Activated naive CD8-positive, alpha-beta T cell (primary cell): ENCODE measurements around the gene ITPR3.

Experiments
- H3K27ac Mint-ChIP-seq: one replicate; pipeline ENCODE4 v1.8.0; 2021; ENCODE audit warnings: mixed read lengths
- H3K27me3 Mint-ChIP-seq: one replicate; pipeline ENCODE4 v1.8.0; 2021; ENCODE audit warnings: mixed read lengths
- H3K36me3 Mint-ChIP-seq: one replicate; pipeline ENCODE4 v1.8.0; 2021; ENCODE audit warnings: mixed read lengths
- H3K4me1 Mint-ChIP-seq: one replicate; pipeline ENCODE4 v1.8.0; 2021; ENCODE audit warnings: low read depth, mixed read lengths
- H3K4me3 Mint-ChIP-seq: one replicate; pipeline ENCODE4 v1.8.0; 2021; ENCODE audit warnings: mild to moderate bottlenecking, mixed read lengths
- H3K9me3 Mint-ChIP-seq: one replicate; pipeline ENCODE4 v1.8.0; 2021; ENCODE audit warnings: low read depth, mixed read lengths

Gene ITPR3

DNA sequence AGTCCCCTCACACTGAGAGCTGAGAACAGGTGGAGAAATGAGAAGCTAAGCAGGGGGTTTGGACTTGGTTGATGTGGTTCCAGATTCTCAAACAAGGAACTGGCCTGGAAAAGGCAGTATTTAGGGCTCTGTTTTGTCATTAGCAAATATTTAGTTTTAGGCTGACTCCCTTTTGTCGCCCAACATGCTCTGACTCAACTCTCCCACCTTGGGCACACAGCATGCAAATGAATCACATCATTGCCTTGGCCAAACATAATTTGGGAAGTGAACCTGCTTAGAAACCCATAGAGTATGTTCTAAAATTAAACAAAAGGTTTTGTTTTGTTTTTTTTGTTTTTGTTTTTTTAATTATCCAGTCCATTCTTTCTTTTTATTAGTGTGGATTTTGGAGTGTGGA is 99.9 kb downstream of the ITPR3 start:
- H3K9me3 Mint-ChIP-seq: no peaks in the 10 kb centered on the region
- H3K27ac Mint-ChIP-seq: no peak overlapping the region
- H3K36me3 Mint-ChIP-seq: no peaks in the 10 kb centered on the region
- H3K4me1 Mint-ChIP-seq: peaks cover 21% of the 10 kb centered on the region
- H3K27me3 Mint-ChIP-seq: no peaks in the 10 kb centered on the region
- no peak overlapping the region for H3K4me3 Mint-ChIP-seq

DNA sequence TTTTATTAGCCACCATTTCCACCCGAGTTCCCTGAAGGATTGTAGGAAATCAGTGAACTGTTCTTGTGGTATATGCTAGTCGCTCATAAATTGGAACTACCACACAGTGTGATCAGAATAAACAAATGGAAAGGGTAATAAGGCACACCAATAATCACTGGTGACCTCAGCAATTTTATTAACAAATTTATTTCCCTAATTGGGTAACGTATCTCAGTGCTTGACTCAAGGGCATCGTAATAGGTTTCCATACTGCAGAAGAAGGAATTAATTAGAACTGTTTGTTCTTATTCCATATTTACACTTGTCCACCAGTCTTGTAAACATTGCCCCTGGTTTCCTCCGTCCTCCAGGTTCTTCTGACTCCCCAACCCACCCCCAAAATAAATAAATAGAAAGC is 100.4 kb downstream of the ITPR3 start:
- Mint-ChIP-seq H3K9me3 (no peaks in the 10 kb centered on the region), H3K4me1 (peaks cover 21% of the 10 kb centered on the region), H3K36me3 (no peaks in the 10 kb centered on the region), H3K27me3 (no peaks in the 10 kb centered on the region), H3K27ac (no peak overlapping the region), H3K4me3 (no peak overlapping the region)

DNA sequence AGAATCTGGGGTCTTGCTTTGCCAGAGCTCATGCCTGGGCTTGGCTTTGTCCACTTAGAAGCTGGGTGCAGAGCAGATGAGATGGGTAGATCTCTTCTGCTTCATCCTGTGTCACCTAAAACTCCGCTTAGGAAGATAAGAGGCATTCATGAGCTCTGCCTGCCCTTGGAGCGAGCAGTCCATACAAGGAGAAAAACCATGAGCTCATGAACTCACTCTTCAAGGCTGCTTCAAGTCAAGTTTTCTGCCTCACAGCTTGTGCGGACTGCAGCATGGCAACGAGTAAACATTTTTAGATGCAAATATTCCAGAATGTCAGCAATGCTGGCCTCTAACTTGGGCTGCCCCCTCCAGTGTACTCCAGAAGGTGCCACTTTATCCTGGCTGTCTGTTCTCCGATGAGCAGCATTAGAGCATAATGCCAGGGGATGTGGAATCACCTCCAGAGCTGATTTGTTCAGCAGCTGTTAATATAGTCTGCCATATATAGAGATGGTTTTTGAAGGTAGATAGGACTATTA is 101.0 kb downstream of the ITPR3 start:
- peaks cover 21% of the 10 kb centered on the region for H3K4me1 Mint-ChIP-seq
- no peaks in the 10 kb centered on the region for H3K27me3 Mint-ChIP-seq
- no peak overlapping the region for H3K27ac Mint-ChIP-seq
- H3K4me3 Mint-ChIP-seq: no peak overlapping the region
- no peaks in the 10 kb centered on the region for H3K9me3 Mint-ChIP-seq
- H3K36me3 Mint-ChIP-seq: no peaks in the 10 kb centered on the region

DNA sequence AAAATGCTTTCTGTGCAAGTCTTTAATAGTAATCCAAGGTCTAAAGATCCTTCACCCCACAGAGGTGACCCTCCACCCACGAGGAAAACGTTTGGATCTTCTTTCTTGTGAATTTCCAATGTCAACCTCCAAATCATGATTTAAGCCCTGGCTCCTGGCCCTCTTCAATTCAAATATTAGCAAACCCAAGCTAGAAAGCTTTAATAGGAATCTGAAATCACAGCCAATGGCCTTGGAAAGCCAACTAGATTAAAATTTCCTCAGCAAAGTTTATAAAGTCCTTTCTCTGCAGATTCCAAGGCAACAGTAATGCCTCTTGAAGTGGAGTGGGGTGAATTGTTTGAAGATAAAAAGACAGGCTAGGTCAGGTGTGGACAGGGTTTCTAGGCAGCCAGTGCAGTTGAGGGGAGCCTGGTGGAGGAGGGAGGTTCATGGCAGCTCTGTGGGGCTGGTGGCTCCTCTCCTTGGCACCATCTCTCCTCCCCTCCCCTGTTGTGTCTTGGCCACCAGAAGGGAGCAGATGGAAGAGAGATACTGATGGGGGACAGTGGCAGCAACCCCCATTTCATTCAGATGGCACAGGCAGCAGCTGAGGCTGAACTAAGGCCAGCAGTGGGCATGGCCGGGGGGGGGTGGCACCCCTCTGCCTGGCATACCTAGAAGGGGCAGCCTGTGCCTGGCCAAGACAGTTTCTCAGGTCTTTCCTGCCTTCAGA is 102.4 kb downstream of the ITPR3 start:
- Mint-ChIP-seq H3K27me3 (no peaks in the 10 kb centered on the region), H3K4me3 (peak overlapping the region; percentile 7), H3K9me3 (no peaks in the 10 kb centered on the region), H3K4me1 (peaks cover 21% of the 10 kb centered on the region), H3K36me3 (no peaks in the 10 kb centered on the region), H3K27ac (peak overlapping the region; percentile 58)

DNA sequence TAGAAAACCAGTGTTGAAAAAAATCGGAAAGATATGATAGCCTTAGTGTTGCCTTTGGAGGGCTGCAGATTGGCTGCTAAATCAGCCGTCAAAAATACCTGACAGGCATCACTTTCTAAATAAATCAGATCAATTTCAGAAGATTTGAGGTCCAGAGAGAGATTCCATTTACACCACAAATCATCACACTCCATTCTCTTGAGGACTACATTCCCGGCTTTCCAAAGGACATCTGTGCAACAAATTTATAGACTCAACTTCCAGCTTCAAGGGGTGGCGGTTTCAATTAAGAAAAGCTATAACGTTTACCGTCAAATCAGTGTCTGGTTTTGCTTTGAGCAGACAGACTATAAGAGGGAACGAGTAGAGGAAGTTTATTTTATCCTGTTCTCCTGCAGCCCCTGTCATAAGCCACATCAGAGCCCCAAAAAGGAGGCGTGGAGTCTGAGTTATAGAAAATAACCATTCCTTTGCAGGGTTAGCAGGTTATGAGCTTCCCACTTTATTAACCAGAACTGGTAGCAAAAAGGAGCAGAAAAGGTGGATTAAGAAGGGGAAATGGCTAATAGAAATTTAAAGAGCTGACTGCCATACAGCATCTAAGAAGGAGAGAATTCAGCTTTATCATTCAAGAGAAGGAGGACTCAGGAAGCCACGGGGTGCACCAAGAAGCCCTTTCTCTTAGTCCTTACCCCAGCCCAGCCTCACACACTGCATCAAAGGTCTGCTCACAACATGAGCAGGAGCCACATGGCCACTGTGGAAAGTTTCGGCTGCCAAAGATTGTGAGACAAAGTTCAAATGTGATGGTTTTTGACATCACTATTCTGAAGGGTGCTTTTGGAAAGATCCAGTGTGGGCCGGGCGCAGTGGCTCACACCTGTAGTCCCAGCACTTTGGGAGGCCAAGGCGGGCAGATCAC is 103.2 kb downstream of the ITPR3 start:
- Mint-ChIP-seq H3K27ac (peak overlapping the region; percentile 6), H3K36me3 (no peaks in the 10 kb centered on the region), H3K9me3 (no peaks in the 10 kb centered on the region), H3K27me3 (no peaks in the 10 kb centered on the region), H3K4me3 (peak overlapping the region; percentile 17), H3K4me1 (peaks cover 21% of the 10 kb centered on the region)

DNA sequence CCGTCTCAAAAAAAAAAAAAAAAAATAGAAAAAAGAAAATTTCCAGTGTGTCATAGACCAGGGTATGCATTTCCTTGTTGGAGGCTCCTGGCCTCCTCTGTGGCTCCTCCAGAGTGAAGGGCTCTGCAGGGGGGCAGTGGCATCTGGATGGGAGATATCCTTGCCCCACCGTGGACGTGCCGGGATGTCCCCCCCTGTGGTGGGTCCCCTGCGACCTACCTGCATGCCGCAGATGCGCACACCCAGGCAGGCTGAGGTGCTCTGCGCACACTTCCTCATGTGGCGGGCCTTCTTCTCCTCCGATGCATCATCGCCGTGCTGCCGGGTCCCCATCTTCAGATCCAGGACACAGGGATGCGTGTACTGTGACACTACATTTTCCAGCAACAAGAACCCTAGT is 104.1 kb downstream of the ITPR3 start:
- H3K36me3 Mint-ChIP-seq: no peaks in the 10 kb centered on the region
- H3K27me3 Mint-ChIP-seq: no peaks in the 10 kb centered on the region
- H3K27ac Mint-ChIP-seq: no peak overlapping the region

DNA sequence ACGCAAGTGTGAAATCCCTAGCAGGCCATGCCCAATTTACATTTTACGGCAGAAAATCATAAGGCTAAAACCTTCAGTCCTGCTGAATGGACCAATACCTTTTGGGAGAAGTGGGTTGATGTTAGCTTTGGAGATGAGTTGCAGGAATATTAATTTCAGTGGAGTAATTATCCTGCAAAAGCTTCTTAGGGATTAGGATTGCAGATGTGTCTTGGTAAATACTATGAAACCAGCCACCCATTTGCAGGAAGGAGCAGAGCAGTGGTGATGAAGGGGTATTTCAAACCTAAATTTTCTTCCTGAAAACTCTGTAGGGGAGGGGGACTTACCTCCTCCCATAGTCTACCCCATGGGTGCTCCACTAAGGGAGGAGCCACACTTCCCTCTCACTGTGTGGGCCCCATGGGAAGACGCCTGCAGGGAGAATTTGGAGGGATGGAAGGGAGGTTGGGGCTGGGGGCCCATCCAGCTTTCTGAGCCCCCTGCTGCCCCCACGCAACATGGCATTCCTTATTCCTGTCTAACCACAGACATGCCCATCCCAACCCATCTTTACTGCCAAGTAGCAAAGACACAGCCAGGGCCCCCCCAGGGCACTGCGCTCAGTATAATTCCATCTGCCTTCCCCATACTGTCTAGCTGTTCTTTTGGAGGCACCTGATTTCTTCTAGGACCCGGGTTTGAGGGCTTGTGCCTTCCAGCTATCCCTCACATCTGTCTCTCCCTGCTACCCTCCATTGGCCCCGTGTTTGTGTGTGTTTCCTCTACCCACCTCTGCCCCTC is 105.0 kb downstream of the ITPR3 start:
- Mint-ChIP-seq H3K4me1 (peaks cover 21% of the 10 kb centered on the region), H3K9me3 (no peaks in the 10 kb centered on the region), H3K27me3 (no peaks in the 10 kb centered on the region), H3K4me3 (no peak overlapping the region), H3K27ac (no peak overlapping the region), H3K36me3 (no peaks in the 10 kb centered on the region)

More for the DNA sequence above, 104.1 kb downstream of the ITPR3 start:
- H3K9me3 Mint-ChIP-seq: no peaks in the 10 kb centered on the region
- H3K4me3 Mint-ChIP-seq: no peak overlapping the region
- peaks cover 21% of the 10 kb centered on the region for H3K4me1 Mint-ChIP-seq

DNA sequence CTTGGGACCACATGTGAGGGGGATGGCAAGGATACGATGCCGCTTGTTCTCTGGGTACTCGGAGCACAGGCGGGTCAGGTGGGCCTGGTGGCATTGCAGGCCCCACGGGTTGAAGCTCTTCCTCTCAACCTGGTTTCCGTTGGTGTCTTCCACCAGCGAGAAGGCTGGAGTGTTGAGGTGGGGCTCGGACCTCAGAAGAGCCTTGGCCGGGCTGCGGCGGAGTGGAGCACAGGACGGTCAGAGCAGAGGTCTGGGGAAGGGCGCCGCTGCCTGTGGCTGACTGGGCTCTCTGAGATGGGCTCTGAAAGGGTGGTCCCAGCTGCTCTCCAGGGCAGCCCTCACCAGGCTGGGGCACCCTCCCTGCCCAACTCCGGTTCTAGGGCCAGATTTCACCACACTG is 105.6 kb downstream of the ITPR3 start:
- Mint-ChIP-seq H3K4me1 (peaks cover 21% of the 10 kb centered on the region), H3K27ac (no peak overlapping the region), H3K9me3 (no peaks in the 10 kb centered on the region), H3K36me3 (no peaks in the 10 kb centered on the region), H3K27me3 (no peaks in the 10 kb centered on the region), H3K4me3 (no peak overlapping the region)

DNA sequence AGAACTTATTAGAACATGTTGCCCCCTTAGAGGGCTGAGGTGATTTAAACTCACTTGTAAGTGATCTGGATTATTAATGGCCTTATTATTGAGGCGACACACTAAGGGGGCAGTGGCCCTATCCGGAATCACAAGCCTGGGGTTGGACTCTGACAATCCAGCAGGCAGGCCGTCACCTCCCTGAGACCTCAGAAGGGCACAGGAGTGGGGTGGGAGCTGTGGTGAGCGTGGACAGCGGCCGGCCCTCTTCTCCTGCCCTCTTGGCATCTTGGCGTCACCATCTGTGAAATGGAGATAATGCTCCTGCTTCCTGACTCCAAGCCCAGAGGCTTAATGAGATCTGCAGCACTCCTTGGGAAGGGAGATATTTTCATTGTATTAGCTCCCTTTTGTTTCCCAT is 106.0 kb downstream of the ITPR3 start:
- Mint-ChIP-seq H3K27ac (no peak overlapping the region), H3K9me3 (no peaks in the 10 kb centered on the region), H3K4me1 (peaks cover 21% of the 10 kb centered on the region), H3K27me3 (no peaks in the 10 kb centered on the region), H3K36me3 (no peaks in the 10 kb centered on the region), H3K4me3 (no peak overlapping the region)

DNA sequence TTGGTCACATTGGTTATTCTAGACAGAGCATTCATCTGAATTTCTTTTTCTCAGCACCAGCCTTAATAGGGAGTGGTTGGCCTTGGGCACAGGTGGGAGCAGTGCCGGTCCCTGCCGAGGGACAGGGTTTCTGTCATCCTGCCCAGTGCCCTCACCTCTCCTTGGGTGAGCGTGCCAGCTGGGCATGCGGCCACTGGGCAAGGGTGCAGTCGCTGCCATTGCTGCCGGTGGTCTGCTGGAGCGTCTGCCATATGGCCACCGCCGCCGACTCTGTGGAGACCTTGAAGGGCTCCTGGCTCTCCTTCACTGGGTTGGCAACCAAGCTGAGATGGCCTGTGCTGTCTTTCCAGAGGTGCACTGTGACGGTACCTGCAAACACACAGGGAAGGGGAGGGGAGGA is 106.8 kb downstream of the ITPR3 start:
- Mint-ChIP-seq H3K4me3 (no peak overlapping the region), H3K36me3 (no peaks in the 10 kb centered on the region), H3K27me3 (no peaks in the 10 kb centered on the region), H3K27ac (no peak overlapping the region), H3K9me3 (no peaks in the 10 kb centered on the region), H3K4me1 (peaks cover 21% of the 10 kb centered on the region)

DNA sequence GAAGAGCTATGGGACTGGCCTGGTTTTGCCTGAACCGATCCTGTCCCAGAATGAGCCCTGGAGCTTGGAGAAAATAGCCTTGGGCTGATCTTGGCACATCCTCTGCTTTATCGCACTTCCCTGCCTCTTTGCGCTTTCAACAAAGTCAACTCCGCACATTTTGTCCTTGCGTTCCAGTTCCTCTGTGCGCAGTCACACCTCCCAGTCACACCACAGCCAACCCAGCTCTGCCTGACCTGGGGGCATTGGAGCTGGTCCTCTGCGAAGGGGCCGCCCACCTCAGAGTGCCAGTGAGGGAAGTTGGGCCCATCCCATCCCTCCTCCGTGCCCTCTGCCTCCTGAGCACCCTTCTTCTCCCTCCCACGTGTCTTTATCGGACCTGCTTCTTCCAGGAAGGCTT is 107.3 kb downstream of the ITPR3 start:
- Mint-ChIP-seq H3K36me3 (no peaks in the 10 kb centered on the region), H3K27ac (no peak overlapping the region), H3K4me1 (peaks cover 17% of the 10 kb centered on the region), H3K9me3 (no peaks in the 10 kb centered on the region), H3K27me3 (no peaks in the 10 kb centered on the region), H3K4me3 (no peak overlapping the region)

DNA sequence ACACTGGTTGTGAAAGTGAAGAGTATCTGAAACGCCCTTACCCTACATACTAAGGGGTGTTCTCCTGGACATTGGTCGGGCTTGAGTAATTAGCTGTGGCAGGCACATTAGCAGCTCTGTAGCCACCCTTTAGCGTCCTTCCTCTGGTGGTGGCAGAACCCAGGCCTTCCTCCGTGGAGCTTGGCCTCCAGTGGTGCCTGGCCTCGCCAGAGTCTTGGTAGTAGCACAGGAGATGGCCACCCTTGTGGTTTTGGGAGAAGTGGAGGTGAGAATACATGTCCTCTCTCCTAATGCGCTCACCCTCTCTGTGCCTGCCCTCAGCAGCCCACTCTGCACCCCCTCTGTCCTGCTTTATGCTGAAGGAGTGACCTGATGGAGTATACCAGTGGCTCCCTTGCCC is 107.9 kb downstream of the ITPR3 start:
- no peaks in the 10 kb centered on the region for H3K36me3 Mint-ChIP-seq
- no peaks in the 10 kb centered on the region for H3K27me3 Mint-ChIP-seq
- peaks cover 11% of the 10 kb centered on the region for H3K4me1 Mint-ChIP-seq
- no peaks in the 10 kb centered on the region for H3K9me3 Mint-ChIP-seq
- no peak overlapping the region for H3K27ac Mint-ChIP-seq
- H3K4me3 Mint-ChIP-seq: no peak overlapping the region

DNA sequence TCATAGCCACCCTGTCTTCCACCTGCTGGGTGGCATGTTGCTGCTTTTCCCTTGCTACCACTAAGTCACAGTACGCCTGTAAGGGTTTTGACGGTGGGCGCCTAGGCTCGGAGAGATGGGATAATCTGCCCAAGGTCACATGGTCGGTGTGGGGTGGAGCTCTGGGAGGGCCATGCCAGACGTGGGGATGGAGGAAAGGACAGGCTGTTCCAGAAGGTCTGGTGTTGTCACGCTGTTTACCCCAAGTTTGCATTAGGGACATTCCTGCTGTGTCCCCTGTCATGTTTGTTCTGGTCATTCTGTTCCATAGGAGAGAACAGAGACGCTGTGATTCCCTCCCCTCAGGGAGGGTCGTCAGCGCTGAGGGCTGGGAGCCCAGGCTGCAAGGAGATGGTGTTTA is 109.5 kb downstream of the ITPR3 start:
- Mint-ChIP-seq H3K9me3 (no peaks in the 10 kb centered on the region), H3K27ac (no peak overlapping the region), H3K4me1 (no peaks in the 10 kb centered on the region), H3K36me3 (no peaks in the 10 kb centered on the region), H3K4me3 (no peak overlapping the region), H3K27me3 (no peaks in the 10 kb centered on the region)

DNA sequence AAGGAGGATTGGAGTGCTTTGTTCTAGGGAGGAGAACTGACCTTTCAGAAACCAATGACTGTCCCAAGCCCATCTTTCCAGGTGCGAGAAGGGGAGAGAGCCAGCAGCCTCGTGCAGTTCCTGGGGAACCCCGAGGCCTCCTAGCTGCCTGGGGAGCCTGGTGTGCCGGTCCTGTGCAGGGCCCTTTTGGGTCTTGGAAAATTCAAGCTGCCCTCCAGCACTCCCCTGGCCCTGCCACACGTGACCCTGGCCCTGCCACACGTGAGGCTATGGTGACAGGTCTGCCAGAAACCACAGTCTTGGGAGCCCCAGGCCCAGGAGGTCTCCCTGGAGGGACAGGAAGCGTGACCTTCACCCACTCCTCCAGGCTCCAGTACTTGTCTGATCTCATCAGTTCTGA is 109.9 kb downstream of the ITPR3 start:
- no peak overlapping the region for H3K4me3 Mint-ChIP-seq
- H3K36me3 Mint-ChIP-seq: no peaks in the 10 kb centered on the region
- H3K27ac Mint-ChIP-seq: no peak overlapping the region
- H3K4me1 Mint-ChIP-seq: no peaks in the 10 kb centered on the region
- H3K27me3 Mint-ChIP-seq: no peaks in the 10 kb centered on the region
- no peaks in the 10 kb centered on the region for H3K9me3 Mint-ChIP-seq
